HG03575 (cell line): ENCODE measurements around the gene ZNF483.
"Not testable (repeated sequence)": the region's sequence is repeated elsewhere in the genome, so short reads cannot be mapped to it uniquely, and the experiment has no call there.

Experiments
- ATAC-seq: cut with Tn5 transposase; IDR thresholded peaks from one replicate; pipeline ENCODE4 v1.9.1; 2021; ENCODE audit not compliant: unreplicated experiment, insufficient number of reproducible peaks, low FRiP score; ENCODE audit errors: extremely low read depth

Gene ZNF483

DNA sequence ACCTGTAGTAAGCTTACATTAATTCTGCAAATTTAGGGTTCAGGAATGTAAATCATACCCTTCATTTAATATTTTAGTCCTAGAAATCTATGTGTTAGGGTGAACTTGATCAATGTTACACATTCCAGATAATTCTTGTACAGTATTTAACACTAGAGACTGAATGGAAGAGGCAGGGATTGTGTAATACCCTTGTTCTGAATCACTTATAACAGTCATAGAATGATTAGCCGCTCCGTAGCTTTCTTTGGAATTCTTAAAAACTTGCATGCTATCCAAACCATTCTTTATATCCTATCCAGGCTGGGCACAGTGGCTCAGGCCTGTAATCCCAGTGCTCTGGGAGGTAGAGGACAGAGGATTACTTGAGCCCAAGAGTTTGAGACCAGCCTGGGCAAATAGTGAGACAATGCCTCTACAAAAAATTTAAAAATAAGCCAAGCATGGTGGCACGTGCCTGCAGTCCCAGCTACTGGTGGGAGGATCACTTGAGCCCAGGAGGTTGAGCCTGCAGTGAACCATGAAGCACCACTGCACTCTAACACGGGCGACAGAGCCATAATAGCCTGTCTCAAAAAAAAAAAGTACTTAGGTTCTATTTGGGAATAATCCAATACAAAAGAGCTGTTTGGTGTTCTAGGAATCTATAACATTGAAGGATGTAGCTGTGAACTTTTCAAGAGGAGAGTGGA is 8.3 kb downstream of the ZNF483 start:
- no peak for ATAC-seq

DNA sequence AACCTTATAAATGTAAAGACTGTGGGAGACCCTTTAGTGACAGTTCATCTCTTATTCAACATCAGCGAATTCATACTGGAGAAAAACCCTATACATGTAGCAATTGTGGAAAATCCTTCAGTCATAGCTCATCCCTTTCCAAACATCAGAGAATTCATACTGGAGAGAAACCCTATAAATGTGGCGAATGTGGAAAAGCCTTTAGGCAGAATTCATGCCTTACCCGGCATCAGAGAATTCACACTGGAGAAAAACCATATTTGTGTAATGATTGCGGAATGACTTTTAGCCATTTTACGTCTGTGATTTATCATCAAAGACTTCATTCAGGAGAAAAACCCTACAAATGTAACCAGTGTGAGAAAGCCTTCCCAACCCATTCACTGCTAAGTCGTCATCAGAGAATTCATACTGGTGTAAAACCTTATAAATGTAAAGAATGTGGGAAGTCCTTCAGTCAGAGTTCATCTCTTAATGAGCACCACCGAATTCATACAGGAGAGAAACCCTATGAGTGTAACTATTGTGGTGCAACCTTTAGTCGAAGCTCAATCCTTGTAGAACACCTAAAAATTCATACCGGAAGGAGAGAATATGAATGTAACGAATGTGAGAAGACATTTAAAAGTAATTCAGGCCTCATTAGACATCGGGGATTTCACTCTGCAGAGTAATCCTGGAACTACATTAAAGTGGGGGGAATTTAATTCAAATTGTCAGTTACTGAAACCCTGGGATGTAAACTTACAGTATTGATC is 17.7 kb downstream of the ZNF483 start:
- ATAC-seq, result no peak

DNA sequence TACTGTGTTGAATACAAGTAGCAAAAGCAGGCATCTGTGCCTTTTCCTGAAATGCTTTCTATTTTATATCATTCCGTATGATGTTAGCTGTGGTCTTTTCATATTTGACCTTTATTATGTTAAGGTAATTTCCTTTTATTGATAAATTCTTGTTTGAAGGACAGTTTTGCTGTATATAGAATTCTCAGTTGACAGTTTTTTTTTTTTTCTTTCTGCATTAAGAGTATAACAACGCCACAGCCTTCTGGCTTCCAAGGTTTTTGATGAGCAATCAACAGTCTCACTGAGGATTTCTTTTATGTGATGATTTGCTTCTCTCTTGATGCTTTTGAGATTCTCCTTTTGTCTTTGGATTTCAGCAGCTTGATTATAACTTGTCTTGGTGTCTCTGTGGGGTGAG is 23.6 kb downstream of the ZNF483 start:
- no peak for ATAC-seq

DNA sequence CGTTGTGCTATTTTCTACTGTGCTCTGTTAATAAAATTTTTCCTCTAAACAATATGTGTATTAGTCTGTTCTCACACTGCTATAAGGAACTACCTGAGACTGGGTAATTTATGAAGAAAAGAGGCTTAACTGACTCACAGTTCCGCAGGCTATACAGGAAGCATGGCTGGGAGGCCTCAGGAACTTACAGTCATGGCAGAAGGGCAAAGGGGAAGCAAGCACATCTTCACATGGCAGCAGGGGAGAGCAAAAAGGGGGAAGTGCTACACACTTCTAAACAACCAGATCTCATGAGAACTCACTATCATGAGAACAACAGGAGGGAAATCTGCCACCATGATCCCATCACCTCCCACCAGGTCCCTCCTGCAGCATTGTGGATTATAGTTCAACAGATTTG is 30.4 kb downstream of the ZNF483 start:
- not testable (repeated sequence) for ATAC-seq

DNA sequence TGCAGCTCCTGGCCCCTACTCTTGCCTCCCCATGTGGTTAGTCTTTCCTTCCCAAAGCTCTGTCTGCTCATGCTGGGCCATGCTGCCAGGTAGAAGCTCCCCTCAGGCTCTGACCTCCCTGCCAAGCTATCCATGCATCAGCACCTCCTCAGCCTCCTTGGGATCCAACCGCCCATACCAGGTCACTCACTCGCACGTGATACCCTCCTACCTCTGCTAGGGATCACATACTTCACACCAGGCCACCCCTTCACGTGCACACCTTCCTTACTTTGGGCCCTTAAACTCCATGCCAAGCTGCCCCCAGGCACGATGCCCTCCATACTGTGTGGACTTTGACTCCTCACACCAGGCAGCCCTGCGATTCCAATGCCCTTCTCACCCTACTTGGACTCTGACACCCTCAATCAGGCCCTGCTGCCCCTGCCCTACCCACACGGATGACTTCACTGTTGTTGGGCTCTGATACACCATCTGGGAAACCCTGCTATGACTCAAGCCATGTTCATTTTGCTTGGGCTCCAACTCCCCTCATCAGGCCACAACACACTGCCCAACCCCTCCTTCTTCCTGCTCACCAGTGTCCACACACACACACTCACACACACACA is 34.1 kb downstream of the ZNF483 start:
- ATAC-seq, result no peak

DNA sequence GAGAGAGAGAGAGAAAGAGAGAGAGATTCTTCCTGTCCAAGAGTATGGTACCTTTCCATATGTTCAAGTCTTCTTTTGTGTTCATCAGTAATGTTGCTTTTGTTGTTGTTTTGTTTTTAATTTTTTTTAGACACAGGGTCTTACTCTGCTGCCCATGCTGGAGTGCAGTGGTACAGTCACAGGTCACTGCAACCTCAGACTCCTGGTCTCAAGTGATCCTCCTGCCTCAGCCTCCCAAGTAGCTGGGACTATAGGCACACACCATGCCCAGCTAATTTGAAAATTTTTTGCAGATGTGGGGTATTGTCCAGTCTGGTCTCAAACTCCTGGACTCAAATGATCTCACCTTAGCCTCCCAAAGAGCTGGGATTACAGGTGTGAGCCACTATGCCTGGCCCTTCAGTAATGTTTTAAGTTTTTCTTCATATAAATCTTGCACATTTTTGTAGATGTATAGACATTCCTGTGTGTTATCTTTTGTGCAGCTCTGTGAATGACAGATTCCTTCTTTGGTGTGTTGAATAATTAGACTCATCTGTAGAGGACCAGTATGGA is 36.3 kb downstream of the ZNF483 start:
- ATAC-seq, result no peak

DNA sequence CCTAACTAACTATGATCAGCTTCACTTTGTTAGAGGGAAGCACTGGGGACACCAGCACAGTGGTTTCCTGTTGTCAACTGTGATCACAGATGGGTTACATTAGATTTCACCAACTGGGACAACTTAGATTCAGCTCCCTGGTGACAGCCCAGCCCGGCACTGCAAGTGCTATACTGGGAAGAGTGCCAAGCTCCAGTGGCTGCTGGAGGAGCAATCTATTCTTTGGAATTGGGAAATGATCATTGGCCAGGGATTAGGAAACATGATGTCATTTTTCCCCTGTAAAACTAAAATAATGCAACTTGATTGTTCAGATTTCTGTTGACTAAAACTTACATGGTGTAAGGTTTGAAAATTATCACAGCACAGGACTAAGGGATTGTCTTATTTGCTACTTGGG is 41.3 kb downstream of the ZNF483 start:
- ATAC-seq, result no peak

DNA sequence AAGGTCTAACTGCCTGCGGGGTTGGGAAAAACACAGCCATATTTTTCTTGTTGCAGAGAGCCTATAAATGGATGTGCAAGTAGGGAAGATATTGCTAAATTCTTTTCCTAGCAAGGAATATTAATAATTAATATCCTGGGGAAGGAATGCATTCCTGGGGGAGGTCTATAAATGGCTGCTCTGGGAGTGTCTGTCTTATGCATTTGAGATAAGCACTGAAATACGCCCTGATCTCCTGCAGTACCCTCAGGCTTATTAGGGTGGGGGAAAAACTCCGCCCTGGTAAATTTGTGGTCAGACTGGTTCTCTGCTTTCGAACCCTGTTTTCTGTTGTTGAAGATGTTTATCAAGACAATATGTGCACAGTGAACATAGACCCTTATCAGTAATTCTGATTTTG is 43.1 kb downstream of the ZNF483 start:
- not testable (repeated sequence) for ATAC-seq

DNA sequence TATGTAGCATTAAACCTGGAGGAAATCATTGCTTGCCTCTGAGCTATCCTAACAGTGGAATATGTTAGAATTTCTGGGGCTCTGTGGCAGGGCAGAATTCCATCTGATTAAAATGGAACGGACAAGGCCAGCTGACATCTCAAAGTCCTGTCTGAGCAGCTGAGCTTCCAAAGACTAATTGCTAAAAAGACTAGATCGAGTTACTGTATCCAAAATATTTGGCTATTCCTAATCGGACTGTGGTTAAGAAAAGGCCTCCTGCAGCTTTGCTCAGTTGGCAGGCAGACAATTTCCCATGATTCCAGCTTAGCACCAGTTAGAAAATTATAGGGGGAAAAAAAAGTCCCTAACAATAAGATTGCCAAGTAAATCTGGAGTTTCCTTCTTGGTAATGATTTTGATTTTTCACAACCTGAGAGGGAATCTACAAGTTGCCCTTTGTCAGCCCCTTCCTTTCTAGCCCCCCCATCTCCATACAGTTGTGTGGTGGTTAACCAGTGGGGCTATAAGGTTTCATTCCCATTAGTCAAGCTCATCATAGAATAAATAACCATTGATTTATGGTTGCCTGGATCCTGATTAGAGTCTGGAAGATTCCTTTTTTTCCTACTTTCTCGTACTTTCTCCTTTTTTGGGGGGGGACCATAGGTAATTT is 48.1 kb downstream of the ZNF483 start:
- ATAC-seq, result no peak

DNA sequence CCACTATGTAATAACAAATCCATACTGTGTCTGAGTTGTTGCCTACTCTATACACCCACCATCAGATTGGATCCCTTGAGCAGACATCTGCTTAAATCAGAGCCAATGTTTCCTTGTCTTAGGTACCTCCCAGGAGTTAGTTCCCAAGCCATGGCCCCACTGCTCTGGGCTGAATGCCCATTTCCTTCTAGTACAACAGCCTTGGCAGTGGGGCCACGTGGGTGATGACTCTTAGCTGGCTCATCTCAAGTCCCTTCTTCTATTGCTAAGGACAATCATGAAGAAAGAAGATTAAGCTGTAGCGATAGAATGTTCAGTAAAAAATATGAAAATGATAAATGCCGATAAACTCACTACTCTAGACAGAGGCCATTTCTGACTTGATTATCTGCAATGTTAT is 57.9 kb downstream of the ZNF483 start:
- ATAC-seq, result no peak

DNA sequence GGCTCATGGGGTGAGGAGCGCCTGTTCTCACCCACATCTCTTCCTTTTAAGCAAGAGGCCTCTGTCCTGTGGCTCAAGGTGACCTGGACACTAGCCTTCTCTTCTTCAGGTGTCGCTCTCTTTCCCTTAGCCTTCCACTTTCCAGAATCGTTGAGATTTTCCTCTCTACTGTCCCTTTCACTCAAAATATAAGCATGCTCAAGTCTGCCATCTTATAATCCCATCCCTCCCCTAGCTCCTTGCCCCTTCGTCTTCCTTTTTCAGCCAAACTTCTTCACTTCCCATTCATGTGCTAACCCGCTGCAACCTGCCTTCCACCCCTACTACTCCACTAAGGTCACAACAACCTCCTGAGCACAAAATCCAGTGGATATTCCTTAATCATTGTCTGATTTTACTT is 61.4 kb downstream of the ZNF483 start:
- ATAC-seq, result no peak

DNA sequence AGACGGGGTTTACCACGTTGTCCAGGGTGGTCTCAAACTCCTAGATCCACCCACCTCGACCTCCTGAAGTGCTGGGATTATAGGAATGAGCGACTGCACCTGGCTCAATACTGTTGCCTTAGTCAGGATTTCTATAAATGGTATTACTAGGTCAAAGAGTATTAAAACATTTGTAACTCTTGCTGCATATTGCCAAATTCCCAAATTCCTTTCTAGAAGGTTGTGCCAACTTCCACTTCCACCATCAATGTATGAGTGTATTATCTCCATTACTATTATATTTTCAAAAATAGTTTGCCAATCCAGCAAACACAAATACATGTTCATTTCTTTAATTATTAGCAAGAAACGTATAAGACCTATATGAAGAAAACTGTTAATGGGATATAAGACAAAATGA is 63.9 kb downstream of the ZNF483 start:
- no peak for ATAC-seq

DNA sequence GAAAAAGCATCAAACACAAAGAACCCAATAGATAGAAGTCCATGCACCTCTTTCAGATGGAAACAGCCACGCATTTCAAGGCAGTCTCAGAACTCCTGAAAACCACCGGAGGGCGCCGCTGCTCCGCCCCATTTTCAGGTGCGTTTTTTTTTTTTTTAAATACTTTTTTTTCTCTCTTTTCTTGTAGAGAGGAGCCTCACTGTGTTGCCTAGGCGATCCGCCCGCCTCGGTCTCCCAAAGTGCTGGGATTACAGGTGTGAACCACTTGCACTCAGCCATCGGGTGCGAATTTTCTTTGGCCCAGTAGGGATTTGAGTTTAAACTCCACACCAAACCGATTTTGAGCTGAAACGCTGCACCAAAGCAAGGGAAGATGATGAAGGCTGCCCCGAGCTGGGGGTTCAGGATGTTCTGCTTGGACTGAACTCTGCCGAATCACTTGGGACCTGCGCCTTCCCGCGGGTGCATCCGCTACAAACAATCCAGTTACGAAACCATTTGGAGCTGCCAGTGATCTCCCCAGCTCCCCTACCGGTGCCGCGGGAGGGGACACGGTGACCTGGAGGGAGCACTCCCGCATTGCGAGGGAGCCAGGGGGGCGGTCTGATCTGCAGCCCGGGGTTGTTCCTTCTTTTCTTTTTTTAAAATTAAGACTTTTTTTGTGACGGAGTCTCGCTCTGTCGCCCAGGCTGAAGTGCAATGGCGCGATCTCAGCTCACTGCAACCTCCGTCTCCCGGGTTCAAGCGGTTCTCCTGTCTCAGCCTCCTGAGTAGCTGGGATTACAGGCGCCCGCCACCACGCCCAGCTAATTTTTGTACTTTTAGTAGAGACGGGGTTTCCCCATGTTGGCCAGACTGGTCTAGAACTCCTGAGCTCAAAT is 73.1 kb downstream of the ZNF483 start:
- no peak for ATAC-seq

DNA sequence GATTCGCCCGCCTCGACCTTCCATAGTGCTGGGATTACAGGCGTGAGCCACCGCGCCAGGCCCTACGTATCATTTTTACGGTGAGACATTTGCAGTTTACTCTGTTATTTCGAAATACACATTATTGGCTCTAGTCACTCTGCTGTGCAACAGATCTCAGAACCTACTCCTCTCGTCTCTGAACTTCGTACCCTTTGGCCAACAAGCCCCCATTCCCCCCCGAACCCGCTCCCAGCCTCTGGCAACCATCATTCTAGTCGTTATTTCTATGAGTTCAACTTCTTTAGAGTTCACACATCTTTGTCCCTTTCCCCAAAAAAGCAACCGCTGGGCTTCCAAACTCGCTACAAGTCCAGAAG is 73.7 kb downstream of the ZNF483 start:
- ATAC-seq, result no peak

DNA sequence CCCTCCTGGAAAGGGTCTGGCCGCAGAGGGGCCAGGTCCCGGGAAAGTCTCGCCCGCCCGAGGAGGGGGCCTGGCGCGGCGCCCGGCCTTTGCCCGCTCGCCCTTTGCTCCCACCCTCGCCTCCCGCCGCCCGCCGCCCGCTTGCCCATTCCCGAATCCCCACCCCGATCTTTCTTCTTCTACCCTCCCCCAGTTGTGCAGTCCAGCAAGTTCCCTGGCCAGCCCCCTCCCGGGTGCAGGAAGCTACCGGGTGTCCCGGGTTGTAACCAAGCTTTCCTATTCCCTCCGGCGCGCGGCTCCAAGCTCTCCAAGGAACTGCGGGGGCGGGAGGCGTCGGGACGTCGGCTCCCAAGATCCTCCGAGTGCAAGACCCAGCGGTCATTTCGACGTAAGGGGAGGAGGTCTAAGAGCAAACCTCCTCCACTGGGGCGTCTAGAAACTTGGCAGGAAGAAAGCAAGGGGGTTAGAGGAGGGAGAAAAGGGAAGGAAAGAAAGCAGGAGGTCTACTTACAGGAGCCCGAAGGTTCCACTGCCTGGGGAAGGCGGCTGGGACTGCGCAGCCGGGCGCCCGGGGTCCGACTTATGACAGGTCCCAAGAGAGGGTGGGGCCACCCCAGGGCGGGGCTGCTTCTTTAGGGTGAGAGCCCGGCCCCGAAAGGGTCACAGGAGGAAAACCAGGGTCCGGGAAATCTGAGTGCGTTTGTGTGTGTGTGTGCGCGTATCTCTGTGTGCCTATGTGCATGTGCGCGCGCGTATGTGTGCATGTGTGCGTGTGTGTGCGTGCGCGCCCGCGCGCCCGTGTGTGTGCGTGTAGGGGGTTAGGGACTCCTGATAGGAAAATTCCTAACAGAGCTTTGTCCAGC is 74.3 kb downstream of the ZNF483 start, which contains the start of gene PTGR1:
Gene PTGR1, minus strand, starts transcription at position 556 of the 863 bp plus-strand sequence. CDS start 2,225 bp downstream, outside the sequence.
- no peak for ATAC-seq

DNA sequence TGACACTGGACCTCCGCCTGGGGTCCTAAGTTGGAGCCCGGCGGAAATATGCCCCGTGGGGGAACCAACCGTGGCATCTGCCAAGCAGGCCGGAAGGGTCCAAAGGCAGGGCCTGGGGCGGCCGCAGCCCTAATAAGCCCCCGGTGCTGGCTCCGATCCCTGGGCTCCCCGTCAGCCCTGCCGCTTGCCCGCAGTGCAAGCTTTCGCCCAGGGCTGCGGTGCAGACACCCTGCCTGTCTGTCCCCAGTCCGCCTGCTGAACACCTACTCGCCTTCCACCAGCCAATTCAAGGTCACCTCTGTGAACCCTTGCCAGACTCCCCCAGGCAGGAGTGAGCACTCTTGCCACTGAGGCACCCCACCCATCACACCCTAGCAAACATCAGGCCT is 75.0 kb downstream of the ZNF483 start:
- no peak for ATAC-seq

DNA sequence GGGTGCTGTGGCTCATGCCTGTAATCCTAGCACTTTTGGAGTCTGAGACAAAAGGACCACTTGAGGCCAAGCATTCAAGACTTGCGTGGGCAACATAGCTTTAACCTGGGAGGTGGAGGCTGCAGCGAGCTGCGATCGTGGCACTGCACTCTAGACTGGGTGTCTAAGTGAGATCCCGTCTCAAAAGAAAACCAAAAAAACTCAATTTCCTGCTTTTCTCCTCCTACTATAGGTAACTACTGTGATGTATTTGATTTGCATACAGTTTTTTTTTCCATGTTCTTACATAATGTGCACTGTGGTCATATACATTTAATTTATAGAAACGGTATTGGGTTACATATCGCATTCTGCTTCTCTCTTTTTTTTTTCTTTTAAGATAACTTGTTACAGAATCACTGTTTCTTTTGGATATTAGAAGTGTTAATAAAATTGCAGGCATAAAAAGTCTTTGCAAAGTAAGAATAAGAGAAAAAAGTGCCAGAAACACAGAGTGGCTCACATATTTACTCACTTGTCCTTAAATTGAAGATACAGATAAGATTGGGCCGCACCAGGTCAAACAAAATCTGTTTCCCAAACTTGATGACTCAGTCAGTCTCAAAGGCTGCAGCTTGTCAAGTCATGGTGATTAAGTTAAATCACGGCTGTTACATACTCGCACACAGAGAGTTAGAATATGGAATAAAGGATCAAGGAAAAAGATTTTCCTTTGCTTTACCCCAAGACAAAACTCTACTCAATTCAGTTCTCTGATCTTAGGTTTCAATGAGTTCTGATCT is 76.4 kb downstream of the ZNF483 start:
- no peak for ATAC-seq
